Parathyroid adenoma (tissue), 2 donors: ENCODE results near the gene NEU4.

ENCODE experiments used
- H2AFZ ChIP-seq: fragments of 300-600 bp; sonication (generic); one replicate; pipeline ENCODE4 v1.7.0; 2017; ENCODE audit warnings: antibody characterized with exemption, mild to moderate bottlenecking
- H3K27ac ChIP-seq: fragments of 300-600 bp; sonication (generic); one replicate; pipeline ENCODE4 v1.7.0; 2017
- H3K27me3 ChIP-seq: fragments of 300-600 bp; sonication (generic); one replicate; pipeline ENCODE4 v1.7.0; 2017; ENCODE audit warnings: low read length; ENCODE audit not compliant: control insufficient read depth, insufficient read depth
- H3K36me3 ChIP-seq: fragments of 300-600 bp; sonication (generic); one replicate; pipeline ENCODE4 v1.7.0; 2017; ENCODE audit warnings: low read length; ENCODE audit not compliant: control insufficient read depth, insufficient read depth
- H3K4me1 ChIP-seq: fragments of 300-600 bp; sonication (generic); one replicate; pipeline ENCODE4 v1.7.0; 2017; ENCODE audit warnings: control low read depth
- H3K4me2 ChIP-seq: fragments of 300-600 bp; sonication (generic); one replicate; pipeline ENCODE4 v1.7.0; 2017; ENCODE audit warnings: low read length
- H3K4me3 ChIP-seq: fragments of 300-600 bp; sonication (generic); one replicate; pipeline ENCODE4 v1.7.0; 2017; ENCODE audit warnings: low read depth, low read length
- H3K79me2 ChIP-seq: fragments of 300-600 bp; sonication (generic); one replicate; pipeline ENCODE4 v1.7.0; 2017; ENCODE audit warnings: control low read depth
- H3K9ac ChIP-seq: fragments of 300-600 bp; sonication (generic); one replicate; pipeline ENCODE4 v1.7.0; 2017; ENCODE audit warnings: mild to moderate bottlenecking
- H3K9me3 ChIP-seq: fragments of 300-600 bp; sonication (generic); one replicate; pipeline ENCODE4 v1.7.0; 2017; ENCODE audit warnings: low read length; ENCODE audit not compliant: control insufficient read depth
- CTCF ChIP-seq: fragments of 300-600 bp; sonication (generic); IDR thresholded peaks from one replicate; pipeline ENCODE4 v1.7.0; 2017; ENCODE audit warnings: antibody characterized with exemption, mild to moderate bottlenecking
- donor health status: primary hyperparathyroidism.

NEU4 gene

GRCh38 chr2:241859017-241859435 lies 50.0 kb downstream of the NEU4 start:
- no peaks in the 10 kb centered on the region for H3K27me3 ChIP-seq
- H3K36me3 ChIP-seq, result no peaks in the 10 kb centered on the region
- no peak for TF ChIP-seq CTCF
- H3K4me3 ChIP-seq, result no peak overlapping the region
- H2AFZ ChIP-seq, result no peak overlapping the region
- H3K27ac ChIP-seq, result no peak overlapping the region
- no peak overlapping the region for H3K9ac ChIP-seq
- no peak overlapping the region for H3K4me2 ChIP-seq
- no peaks in the 10 kb centered on the region for H3K9me3 ChIP-seq
- H3K4me1 ChIP-seq, result peaks cover 7% of the 10 kb centered on the region
- H3K79me2 ChIP-seq, result no peaks in the 10 kb centered on the region

DNA sequence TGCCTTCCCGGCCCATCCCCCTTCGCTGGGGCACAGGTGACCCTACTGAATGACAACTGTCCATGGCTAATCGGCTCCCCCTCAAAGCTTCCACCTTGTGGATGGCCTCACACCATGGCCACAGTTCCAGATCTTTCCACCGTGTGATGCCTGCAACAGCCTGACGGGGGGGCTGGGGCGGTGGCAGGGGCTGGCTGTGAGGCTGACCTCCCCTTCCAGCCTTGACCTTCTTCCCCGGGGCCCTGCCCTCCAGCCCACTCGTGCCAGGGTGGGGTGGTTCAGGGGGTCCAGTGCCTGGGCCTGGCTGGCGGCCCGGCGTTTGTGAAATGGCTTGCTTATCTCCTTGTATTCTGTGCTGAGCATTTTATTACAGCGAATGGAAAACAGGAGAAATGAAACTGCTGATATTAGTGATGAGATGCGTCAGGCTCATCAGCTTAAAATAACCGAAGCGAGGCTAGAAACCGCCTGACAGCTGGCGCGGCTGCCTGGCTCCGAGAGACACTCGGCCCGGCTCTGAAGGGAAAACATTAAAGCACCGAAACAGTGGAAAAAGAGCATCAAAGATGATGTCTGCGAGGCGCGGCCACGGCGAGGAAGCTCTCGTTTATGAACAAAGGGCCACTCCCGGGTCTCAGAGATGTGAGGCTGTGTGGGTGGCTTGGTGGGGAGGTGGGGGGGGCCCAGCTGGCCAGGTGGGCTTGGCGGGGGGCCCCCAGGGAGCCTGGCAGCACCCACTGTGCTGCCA lies 50.6 kb downstream of the NEU4 start:
- Histone ChIP-seq H3K27me3 (no peaks in the 10 kb centered on the region), H2AFZ (peak overlapping the region; percentile 69), H3K4me2 (peak overlapping the region; percentile 47), H3K4me3 (no peak overlapping the region), H3K9me3 (no peaks in the 10 kb centered on the region), H3K4me1 (peaks cover 7% of the 10 kb centered on the region), H3K9ac (no peak overlapping the region), H3K27ac (peak overlapping the region; percentile 11), H3K79me2 (no peaks in the 10 kb centered on the region), H3K36me3 (no peaks in the 10 kb centered on the region)
- TF ChIP-seq CTCF, result no peak

DNA sequence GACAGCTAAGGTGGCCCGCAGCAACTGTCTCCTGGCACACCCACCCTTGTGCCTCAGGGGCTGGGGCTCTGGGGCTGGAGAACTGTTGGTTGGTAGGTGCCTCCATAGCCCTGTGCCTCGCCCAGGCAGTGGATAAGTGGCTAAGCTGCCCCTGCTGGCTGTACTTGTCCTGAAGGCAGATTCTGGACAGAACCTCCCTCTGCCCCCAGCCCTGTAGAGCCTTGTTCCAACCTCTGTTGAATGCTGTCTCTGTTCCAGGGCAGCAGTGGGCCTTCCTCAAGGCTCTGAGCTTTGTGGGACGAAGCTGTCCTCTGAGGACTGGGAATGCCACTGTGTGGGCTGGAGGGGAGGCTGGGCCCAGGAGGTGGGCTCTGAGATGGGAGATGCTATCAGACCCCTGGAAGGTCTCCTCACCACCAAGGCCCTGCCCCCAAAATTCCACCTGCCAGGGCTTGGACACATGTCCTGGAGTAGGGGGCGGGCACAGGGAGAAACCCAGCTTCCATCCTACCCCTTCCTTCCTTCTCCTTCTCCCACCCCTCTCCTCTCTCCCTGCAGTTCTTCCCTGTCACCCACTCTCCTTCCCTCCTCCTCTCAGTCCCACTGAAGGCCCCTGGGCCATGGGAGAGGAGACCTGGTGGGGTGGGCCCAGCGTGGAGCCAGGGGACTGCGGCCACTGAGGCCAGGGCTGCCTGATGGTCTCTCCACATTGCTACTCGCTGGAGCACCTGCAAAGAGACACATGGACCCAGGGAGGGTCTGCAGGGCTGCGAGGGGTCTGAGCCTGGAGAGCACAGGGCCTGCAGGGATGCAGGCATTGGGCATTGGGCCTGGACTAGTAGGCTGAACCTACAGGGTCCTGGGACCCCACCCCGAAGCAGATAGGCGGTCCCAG lies 51.4 kb downstream of the NEU4 start:
- H3K79me2 ChIP-seq, result no peaks in the 10 kb centered on the region
- no peaks in the 10 kb centered on the region for H3K36me3 ChIP-seq
- H3K27me3 ChIP-seq, result no peaks in the 10 kb centered on the region
- H3K9me3 ChIP-seq, result no peaks in the 10 kb centered on the region
- H3K4me1 ChIP-seq, result peaks cover 7% of the 10 kb centered on the region
- H2AFZ ChIP-seq, result peak overlapping the region; percentile 69
- peak overlapping the region; percentile 47 for H3K4me2 ChIP-seq
- H3K27ac ChIP-seq, result no peak overlapping the region
- no peak for TF ChIP-seq CTCF
- no peak overlapping the region for H3K9ac ChIP-seq
- H3K4me3 ChIP-seq, result no peak overlapping the region

- peaks cover 7% of the 10 kb centered on the region for H3K4me1 ChIP-seq
- no peak overlapping the region for H3K27ac ChIP-seq
- no peak overlapping the region for H3K4me3 ChIP-seq
- H3K36me3 ChIP-seq, result no peaks in the 10 kb centered on the region
- no peak overlapping the region for H2AFZ ChIP-seq
- H3K9ac ChIP-seq, result no peak overlapping the region
- H3K79me2 ChIP-seq, result no peaks in the 10 kb centered on the region
- no peaks in the 10 kb centered on the region for H3K9me3 ChIP-seq
- no peak overlapping the region for H3K4me2 ChIP-seq
- H3K27me3 ChIP-seq, result no peaks in the 10 kb centered on the region
- TF ChIP-seq CTCF, result no peak
Observed at GRCh38 chr2:241861264-241861663, 52.3 kb downstream of the NEU4 start.
